WI38 (cell line): ENCODE results near the gene CLRN3.

Source experiments
- H3K4me3 ChIP-seq: 2 replicates; pipeline ENCODE4 v1.5.1; 2011; ENCODE audit warnings: low read depth, mild to moderate bottlenecking, control low read depth, low read length
- CTCF ChIP-seq: IDR thresholded peaks from 2 replicates; pipeline ENCODE4 v1.5.1; 2012; ENCODE audit warnings: low read depth, mild to moderate bottlenecking, control low read depth, low read length

CLRN3 gene

GRCh38 chr10:127894146-127894545 lies 1.4 kb upstream of the CLRN3 start:
- H3K4me3 ChIP-seq: no peak overlapping the region
- TF ChIP-seq CTCF: no peak

GRCh38 chr10:127890832-127891334 lies 1.9 kb downstream of the CLRN3 start:
- TF ChIP-seq CTCF: no peak
- H3K4me3 ChIP-seq: no peak overlapping the region

GRCh38 chr10:127890216-127890615 lies 2.5 kb downstream of the CLRN3 start:
- no peak overlapping the region for H3K4me3 ChIP-seq
- no peak for TF ChIP-seq CTCF

GRCh38 chr10:127889605-127890195 lies 3.0 kb downstream of the CLRN3 start:
- TF ChIP-seq CTCF: no peak
- H3K4me3 ChIP-seq: no peak overlapping the region

DNA sequence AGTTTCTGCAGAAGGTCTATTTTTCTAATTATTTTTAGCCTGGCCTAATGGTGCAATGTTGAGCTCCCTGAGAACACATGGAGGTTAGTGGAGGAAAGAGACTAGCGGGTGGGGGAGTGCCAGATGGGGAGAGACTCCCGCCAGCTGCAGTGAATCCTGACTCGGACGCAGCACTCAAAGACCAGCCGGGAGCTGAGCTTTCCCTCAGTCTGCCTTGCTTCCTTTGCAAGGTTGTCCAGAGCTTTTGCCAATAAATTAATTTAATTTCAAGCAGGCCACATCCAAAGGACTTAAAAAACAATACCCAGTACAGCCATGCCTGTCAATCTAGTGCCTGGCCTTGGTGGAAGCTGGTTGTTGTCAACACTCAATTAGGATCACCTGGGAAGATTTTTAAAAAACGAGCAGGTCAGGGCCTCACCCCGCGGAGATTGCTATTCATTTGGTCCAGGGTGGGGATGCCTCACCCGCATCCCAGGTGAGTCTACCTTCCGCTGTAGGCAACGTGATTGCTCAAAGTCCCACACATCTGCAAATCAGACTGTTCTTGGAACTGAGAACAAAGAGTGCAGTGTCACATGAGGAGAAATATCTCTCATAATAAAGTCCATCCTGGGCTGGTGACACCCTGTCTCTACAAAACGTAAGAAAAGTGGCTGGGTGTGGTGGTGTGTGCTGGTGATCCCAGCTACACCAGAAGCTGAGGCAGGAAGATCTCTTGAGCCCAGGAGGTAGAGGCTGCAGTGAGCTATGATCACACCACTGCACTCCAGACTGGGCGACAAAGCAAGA lies 4.0 kb downstream of the CLRN3 start:
- TF ChIP-seq CTCF: no peak
- no peak overlapping the region for H3K4me3 ChIP-seq

DNA sequence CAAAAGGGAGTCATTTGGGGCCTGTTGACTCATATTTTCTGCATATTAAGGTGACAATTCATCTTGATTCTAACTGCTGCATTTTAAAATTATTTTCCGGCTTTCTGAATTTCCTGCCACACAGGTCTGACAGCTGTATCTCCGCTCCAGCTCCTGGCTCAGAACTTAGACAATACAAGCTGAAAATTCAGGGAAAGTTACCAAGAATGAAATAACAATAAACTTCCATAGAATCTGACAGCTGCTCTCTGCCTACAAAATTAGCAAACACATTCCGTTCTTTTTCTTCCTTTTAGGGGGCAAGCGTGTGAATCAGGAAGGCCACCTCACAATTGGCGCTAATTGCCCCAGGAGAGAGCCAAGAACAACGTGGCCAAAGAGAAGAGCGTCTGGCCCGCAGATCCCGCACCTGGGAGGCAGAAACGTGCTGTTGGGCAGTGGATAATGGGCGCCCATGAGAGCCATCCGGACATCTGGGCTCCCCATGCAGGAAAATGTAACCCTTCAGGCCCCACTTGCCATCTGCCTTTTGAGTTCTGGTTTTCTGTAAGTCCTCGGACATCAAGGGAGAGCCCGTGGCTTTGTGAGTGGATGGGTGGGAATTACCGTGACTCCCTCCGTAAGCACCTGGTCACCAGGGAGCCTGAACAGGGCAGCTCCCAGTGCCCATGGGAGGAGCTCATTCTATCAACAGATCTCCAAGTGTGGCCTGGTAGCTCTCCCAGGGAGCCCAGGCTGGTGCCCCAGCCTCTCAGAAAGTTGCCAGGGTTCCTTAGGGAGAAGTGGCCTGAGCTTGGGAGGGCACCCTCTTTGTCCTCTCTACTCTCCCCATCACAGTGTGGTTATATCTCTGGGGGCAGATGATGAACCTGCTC lies 5.0 kb downstream of the CLRN3 start:
- H3K4me3 ChIP-seq: no peak overlapping the region
- no peak for TF ChIP-seq CTCF
